GM19025 (cell line): ENCODE results near the gene XIST.
"Not testable (repeated sequence)": the region's sequence is repeated elsewhere in the genome, so short reads cannot be mapped to it uniquely, and the experiment has no call there.

ENCODE experiments used
- ATAC-seq: cut with Tn5 transposase; IDR thresholded peaks from one replicate; pipeline ENCODE4 v1.9.1; 2021; ENCODE audit warnings: mild to moderate bottlenecking, low read depth, moderate library complexity; ENCODE audit not compliant: unreplicated experiment

XIST gene

DNA sequence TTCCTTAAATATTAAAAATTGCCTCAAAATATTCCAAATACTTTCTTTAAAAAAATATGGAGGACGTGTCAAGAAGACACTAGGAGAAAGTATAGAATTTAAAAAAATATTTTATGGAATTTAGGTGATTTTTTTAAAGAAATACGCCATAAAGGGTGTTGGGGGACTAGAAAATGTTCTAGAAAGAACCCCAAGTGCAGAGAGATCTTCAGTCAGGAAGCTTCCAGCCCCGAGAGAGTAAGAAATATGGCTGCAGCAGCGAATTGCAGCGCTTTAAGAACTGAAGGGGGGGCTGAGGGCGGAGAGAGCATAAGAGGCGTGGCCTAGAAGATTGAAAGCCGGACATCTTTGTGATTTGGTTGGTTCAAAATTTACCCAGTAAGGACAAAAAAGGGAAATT lies at the start of gene XIST:
Gene XIST, minus strand, starts transcription at position 248 of the 400 bp plus-strand sequence.
- no peak for ATAC-seq

DNA sequence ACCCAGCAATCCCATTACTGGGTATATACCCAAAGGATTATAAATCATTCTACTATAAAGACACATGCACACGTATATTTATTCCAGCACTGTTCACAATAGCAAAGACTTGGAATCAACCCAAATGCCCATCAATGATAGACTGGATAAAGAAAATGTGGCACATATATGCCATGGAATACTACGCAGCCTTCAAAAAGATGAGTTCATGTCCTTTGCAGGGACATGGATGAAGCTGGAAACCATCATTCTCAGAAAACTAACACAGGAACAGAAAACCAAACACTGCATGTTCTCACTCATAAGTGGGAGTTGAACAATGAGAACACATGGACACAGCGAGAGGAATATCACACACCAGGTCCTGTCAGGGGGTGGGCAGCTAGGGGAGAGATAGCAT lies 45.8 kb upstream of the XIST start:
- not testable (repeated sequence) for ATAC-seq

DNA sequence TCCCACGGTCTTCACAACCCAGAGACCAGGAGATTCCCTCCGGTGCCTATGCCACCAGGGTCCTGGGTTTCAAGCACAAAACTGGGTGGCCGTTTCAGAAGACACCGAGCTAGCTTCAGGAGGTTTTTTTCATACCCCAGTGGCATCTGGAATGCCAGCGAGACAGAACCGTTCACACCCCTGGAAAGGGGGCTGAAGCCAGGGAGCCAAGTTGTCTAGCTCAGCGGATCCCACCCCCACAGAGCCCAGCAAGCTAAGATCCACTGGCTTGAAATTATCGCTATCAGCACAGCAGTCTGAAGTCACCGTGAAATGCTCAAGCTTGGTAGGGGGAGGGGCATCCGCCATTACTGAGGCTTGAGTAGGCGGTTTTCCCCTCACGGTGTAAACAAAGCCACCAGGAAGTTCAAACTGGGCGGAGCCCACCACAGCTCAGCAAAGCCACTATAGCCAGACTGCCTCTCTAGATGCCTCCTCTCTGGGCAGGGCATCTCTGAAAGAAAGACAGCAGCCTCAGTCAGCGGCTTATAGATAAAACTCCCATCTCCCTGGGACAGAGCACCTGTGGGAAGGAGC lies 40.1 kb upstream of the XIST start:
- ATAC-seq: not testable (repeated sequence)

DNA sequence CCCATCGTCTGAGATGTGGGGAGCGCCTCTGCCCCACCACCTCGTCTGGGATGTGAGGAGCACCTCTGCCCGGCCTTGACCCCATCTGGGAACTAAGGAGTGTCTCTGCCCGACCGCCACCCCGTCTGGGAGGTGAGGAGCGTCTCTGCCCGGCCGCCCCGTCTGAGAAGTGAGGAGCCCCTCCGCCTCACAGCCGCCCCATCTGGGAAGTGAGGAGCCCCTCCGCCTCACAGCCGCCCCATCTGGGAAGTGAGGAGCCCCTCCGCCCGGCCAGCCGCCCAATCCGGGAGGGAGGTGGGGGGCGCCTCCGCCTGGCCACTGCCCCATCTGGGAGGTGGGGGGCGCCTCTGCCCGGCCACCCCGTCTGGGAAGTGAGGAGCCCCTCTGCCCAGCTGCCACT lies 29.7 kb upstream of the XIST start:
- not testable (repeated sequence) for ATAC-seq

DNA sequence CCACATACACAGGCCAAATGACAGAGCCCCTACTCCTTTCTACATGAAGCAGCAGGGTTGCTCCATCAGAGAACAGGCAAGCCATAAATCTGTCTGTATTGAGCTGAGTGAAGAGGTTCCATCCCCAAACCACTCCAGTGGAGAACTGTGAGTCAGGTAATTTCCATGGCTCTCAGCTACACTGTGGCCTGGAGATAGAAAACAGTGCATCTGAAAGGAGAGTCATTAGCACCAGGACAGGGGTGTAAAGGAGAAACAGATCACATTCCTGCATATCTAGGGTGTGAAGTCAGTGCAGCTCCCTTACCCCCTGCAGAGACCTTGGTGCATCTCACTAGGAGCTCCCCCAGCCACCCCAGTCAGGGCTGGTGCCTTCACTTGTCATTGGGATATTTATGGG lies 25.2 kb upstream of the XIST start:
- ATAC-seq: no peak

DNA sequence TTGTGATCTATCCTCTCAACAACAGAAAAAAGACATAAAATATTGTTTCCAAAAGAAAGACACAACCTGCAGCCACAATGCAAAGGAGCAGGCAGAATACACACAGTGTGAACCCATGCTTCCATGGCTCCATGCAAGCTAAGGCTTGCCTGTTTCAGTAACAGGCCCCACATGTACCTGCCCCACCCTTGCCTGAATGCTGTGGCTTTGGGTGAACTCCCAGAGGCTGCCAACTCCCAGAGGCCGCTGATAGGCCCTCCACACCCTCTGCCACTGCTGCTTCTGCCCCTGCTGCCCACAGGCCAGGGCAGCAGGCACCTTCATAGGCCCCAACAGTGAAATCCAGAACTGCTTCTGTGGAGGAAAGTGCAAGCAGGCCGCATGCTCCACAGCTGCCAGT lies 24.4 kb upstream of the XIST start:
- ATAC-seq: no peak

DNA sequence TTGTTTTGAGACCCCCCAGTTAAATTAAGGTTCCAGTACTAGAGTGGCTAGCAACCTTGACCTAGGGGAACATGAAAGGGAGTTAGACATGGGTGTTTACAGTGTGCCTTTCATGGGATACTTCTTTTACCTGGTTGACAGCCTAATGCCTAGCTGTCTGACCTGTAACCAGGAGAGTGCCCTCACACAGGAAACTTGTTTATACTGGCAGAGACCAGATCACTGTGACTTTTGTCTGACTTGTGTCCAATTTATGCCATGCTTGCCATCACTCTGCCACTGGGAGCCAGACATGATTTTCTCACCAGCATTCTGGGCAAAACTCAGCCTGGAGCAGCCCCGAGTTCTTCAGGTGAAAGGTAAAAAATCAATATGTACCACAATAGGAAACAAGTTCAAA lies 16.4 kb upstream of the XIST start:
- no peak for ATAC-seq

DNA sequence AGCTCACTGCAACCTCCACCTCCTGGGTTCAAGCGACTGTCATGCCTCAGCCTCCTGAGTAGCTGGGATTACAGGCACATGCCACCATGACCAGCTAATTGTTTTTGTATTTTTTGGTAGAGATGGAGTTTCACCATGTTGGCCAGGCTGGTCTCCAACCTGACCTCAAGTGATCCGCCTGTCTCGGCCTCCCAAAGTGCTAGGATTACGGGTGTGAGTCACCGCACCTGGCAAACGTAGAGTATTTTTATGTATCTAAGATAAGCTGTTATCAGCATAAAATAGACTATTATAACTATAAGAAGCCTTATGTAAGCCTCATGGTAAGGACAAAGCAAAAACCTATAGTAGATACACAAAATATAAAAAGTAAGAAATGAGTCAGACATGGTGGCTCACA lies 14.6 kb upstream of the XIST start:
- no peak for ATAC-seq

DNA sequence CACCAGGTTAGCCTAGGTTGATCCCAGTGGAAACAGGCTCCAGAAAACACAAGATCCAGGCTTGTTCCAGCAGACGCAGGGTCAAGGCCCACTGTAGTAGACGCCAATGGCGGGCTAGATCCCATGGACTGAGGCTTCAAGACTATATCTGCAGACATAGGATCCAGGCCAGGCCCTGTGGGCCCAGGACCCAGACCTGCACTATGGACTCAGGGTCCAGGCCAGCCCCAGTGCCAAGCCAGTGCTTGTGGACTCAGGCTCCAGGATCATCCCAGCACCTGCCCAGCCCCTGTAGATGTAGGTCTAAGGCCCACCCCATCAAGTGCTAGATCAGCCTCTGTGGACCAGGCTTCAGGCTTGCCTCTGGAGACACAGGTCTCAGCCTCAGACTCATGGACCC lies 11.3 kb upstream of the XIST start:
- no peak for ATAC-seq

DNA sequence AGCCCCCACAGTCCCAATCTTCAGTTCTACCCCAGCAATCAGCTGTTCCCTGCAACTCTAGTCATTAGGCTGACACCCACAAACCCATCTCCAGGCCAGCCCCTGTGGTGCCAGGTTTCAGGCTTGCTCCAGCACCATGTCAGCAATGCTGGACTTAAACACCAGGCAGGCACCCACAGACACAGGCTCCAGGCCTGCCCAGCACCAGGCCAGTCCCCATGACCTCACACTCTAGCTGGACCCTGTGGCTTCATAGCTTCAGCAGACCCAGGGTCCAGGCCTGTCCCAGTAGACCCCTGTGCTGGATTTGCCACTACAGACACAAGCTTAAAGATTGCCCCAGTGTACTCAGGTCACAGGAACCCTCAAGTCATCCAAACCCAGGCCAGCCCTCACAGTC lies 10.8 kb upstream of the XIST start:
- ATAC-seq: no peak

DNA sequence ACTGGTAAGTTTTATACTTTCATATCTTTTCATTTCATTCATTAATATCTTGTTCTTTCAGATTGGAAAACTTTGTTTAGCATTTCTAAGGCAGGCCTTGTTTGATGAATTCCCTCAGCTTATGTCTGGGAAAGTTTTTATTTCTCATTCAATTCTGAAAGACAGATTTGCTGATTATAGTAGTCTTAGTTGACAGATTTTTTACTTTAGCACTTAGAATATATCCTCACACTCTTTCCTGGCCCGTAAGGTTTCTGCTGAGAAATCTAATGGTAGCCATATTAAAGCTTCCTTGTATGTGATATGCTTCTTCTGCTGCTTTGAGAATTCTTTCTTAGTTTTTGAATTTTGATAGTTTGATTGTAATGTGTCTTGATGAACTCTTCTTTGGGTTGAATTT lies 7.1 kb upstream of the XIST start:
- no peak for ATAC-seq

DNA sequence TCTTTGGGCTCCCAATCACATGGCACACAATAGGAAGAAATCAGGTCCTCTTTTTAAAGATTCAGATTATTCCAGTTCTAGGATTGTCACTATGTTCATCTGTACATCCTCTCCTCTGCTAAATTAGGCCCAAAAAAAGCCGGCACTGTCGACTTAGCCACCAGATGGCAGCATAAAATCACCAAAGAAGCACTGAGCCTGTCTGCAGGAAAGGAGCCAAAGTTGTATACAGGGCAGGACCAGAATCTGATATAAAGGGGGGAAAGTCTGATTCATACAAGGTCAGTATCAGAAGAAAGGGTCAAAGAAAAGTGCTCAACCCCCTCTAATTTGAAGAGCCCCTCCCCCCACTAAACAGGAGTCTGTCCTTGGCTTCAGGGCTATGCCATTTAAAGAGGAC lies 3.0 kb upstream of the XIST start:
- ATAC-seq: no peak

DNA sequence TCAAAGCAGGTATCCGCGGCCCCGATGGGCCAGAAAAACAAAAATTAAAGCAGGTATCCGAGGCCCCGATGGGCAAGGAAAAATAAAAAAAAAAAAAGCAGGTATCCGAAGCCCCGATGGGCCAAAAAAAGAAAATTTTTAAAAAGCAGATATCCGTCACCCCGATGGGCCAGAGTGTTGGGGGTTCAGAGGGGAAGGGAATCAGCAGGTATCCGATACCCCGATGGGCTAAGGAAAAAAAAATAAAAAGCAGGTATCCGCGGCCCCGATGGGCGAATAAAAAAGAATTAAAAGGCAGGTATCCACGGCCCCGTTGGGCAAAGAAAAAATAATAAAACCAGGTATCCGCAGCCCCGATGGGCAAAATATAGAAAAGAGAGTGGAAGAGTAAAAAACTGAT lies 492 bp downstream of the XIST start:
- no peak for ATAC-seq

DNA sequence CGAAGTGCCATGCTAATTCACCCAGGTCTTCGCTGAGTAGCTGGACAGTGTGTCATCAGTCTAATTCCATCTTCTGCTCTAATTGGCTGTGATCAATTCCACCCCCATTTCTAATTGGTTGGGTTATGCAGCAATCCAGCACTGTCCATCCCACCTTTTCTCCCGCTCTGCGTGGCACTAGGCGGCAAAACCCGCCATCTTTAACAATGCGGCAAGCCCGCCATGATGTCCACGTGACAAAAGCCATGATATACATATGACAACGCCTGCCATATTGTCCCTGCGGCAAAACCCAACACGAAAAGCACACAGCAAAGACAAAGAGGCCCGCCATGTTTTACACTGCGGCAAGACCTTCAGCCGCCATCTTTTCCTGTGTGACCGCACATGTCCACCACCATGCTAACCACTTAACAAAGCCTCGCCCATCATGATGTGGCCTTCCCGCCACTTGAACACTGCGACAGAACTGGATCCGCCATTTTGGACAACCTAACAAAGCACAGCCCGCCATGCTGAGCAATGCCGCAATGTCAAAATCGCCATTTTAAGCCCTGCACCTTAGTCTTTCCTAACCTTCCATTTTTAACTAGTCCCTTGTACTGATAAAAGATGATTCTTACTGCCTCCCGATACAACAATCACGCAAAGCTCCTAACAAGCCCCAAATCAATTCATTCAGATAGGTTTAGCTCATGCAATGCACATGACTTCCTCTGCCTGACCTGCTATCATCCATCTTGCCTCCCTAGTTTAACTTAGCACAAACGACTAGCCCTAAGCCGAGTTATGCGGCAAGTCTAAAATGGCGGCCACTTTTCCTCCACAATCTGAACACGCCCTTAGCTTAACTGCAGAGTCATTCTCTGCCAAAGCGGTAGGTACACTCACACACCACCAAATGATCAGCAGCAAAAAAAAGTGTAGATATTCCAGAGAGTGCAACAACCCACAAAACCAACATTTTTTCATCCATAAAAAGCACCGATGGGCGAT lies 1.2 kb downstream of the XIST start:
- no peak for ATAC-seq

DNA sequence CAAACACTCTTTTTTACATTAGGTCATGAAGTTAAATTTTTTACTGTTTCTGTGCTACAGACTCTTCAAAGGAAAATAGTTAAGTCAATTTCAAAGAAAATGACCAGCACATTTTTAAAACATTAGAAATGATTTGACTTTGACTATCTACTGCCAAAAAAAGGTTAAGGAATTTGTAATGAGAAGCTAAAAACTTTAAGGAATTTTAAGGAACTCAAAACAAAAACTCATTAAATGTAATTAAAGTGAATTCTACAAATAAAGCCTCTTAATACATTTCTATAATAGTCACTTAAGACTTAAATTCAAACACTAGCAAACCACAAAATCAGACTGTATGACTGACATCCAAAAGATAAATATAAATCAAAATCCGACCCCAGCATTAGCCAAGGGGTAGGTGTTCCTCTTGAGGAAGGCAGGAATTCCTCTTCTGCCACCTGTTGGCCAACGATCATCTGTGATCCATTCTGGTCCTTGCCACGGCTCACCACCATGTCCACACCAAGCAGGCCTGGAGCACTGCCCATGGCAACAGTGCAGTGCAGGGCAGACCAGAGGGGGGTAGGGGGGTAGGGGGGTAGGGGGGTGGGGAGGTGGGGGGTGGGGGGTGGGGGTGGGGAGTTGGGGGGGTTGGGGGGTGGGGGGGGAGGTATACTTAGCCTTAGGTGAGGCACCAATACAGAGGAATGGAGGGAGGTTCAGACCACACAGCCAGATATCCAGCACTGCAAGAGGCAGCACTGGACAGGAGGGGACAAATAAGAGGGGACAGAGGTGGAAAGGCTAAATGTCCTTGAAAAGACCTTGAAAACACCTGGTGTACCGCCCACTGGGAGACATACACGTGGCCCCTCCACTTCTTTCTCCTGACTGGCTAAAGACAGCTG lies 2.1 kb downstream of the XIST start:
- no peak for ATAC-seq

DNA sequence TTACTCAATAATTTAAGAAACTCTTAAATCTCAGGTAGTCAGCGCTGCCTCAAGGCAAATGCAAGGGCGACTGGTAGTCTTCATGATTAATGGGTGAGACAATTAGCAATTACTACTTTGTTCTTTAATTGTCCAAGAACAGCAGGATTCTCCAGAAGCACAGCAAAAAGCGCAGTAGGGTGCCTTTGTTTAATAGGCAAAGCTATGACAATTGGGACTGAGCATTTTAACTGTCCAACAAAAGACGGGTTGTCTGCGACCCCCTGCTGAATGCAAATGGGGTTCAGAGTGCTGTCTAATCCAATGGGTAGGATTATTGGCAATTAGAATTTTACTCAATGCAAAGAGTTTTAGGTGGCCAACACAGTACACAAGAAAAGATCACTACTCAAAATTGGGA lies 3.4 kb downstream of the XIST start:
- ATAC-seq: no peak

DNA sequence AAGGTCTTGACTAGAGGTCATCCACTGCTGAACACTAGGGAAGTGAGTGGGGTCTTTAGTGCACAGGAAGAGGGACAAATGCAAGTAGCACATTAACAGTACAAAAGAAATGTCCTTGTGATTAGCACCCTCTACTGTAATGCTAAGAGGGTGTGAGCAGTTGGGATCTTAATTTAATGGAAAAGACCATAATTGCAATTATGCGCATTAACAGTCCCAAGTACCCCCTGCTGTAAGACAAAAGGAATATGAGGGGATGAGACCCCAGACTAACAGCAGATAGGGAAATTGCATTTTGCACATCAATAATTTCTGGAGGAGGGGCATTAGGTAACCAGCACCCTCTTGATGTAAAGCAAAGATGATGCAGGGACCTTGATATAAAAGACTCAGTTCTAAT lies 4.5 kb downstream of the XIST start:
- ATAC-seq: no peak

DNA sequence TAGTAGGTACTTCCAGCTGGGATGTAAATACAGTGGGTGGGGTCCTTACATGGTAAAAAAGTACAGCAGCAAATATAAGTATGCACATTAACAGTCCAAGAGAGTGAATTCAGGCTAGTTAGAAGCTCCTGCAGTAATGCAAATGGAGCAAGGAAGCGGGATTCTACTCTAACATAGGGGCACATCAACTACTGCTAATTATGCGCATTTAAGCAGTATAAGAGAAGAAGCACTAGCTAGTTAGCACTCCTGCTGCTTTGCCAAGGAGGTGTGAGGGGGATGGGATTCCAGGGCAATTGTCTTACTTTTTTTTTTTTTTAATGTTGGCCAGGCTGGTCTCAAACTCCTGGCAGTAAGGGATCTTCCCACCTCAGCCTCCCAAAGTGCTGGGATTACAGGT lies 5.4 kb downstream of the XIST start:
- ATAC-seq: no peak

DNA sequence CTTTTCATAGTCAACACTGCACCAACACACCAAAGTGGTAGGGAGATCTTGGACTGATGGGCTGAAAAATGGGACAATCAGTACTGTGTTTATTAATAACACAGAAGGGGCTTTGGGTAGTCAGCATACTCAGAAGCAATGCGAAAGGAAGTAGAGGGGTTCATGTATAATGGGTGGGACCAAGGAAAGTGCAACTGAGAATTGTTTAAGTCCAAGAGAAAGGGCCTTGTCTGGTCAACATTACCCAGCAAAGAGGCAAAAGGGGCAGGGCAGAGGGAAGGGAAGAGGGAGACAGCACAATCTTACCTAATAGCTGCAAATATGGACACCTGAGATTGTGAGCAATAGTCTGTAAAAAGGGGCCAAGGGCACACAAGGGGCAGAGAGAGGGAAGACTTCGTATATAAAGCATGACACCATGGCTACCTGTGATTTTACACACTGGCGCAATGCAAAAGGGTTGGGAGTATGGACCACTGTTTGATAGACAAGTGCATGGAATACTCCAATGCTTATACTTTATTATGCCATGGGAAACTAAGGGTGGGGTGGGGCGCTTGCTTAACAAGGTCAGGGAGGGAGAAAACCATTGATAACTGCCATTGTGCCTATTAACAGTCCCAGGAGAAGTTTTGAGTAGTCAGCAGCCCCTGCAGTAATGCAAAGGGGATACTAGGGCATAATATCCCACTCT lies 9.8 kb downstream of the XIST start:
- ATAC-seq: no peak

DNA sequence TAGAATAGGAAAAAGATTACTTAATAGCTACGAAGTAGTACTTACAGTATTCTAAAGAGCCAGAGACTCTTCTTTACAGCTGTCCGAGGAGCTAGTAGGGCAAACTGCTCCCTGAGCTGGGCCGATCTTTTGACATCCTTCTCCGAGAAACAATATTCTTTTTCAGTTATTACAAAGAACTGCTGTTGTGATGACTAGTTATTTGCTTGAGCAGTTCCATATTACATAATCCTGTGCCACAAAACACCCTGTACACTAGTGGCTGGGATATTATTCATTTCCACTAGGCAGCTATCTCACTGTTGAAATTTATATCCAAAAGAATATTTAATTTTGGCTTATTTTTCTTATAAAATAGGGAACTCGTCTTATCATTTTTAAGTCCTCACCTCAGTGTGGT lies 11.2 kb downstream of the XIST start:
- no peak for ATAC-seq
